ENCODE results near the gene GLMN.
"Not testable (repeated sequence)": the region's sequence is repeated elsewhere in the genome, so short reads cannot be mapped to it uniquely, and the experiment has no call there.

The GLMN gene

DNA sequence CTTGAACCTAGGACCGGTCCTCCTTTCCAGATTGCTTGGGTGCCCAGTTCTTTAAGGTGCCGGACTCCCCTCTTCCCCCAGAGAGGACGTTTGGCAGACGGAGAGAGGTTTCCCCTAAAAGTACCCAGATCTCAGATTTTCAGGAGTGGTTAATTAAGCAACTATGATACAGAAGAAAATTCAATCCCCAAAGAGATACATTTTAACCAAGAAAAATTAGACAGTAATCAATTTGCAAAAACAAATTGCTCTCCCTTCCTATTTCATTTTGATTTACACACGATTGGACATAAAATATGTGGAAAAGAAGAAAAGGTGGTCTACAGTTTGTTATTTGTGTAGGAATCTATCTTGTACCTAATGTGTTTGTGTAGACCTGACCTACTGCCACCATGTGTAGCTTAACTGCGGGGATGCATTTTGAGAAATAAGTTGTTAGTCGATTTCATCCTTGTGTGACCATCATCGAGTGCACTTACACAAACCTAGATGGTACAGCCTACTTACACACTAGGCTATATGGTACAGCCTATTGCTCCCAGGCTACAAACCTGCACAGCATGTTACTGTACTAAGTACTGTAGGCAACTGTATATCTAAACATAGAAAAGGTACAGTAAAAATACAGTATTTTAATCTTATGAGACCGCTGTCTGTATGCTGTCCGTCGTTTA, 827 bp upstream of the GLMN start:
- no peak for DNase-seq (ENCODE audit: low read depth in 1 of 2, low spot score in 1 of 2)

DNA sequence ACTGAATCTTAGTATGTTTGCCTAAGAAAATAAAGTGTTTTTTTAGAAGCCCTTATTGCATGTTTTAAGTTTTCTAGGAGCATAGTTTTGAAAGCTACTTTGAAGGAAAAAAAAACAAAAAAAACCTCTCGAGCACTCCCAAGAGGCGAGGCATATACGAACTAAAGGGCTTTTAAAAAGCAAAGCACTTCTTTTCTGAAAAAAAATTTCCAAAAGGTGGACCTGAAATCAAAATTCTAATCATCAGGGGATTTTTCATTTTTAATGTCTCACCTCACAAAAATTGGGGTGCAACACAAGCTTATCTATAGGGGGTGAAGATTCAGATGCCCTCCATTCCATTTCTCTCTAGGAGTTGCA, 594 bp downstream of the GLMN start:
- DNase-seq (ENCODE audit: low read depth in 1 of 2, low spot score in 1 of 2): no peak

DNA sequence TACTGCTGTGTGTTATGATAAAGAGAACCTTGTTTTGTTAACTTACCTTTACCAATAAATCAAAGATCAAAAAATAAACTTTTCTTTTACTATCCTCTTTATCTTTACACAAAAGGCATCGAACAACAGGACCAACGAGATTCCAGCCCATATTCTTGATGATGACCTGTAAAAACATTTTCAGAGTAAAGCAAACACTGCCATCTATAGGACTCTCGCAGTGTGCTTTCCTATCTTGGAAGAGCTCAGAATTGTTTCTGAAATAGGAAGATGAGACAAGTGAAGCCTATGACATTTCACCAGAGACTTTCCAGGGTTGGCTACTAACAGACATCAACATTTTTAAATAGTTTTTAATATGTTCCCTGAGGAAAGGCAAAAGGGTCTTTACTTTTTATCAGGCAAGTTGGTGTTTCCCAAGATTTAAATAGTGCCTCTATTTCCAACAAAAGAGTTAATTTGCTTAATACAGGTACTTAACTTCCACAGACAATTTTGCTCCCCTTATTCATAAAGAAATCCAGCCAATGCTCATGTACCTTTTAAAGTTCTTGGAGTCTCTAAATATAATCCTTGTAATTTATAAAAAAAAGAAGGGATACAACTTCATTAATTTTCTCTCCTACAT, 7.3 kb downstream of the GLMN start:
- DNase-seq (ENCODE audit: low read depth in 1 of 2, low spot score in 1 of 2): no peak

DNA sequence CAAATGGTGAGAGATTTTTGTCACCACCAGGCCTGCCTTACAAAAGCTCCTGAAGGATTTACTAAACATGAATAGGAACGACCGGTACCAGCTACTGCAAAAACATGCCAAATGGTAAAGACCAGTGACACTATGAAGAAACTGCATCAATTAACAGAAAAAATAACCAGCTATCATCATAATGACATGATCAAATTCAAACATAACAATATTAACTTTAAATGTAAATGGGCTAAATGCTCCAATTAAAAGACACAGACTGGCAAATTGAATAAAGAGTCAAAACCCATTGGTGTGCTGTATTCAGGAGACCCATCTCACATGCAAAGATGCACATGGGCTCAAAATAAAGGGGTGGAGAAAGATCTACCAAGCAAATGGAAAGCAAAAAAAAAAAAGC, 17.4 kb downstream of the GLMN start:
- DNase-seq (ENCODE audit: low read depth in 1 of 2, low spot score in 1 of 2): not testable (repeated sequence)

DNA sequence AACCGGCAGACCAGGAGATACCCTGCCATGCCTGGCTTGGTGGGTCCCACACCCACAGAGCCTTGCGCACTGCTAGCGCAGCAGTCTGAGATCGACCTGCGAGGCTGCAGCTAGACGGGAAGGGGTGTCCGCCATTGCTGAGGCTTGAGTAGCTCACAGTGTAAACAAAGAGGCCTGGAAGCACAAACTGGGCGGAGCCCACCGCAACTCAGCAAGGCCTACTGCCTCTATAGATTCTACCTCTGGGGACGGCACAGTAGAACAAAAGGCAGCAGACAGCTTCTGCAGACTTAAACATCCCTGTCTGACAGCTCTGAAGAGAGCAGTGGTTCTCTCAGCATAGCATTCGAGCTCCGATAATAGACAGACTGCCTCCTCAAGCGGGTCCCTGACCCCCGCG, 19.0 kb downstream of the GLMN start:
- DNase-seq (ENCODE audit: low read depth in 1 of 2, low spot score in 1 of 2): not testable (repeated sequence)

DNA sequence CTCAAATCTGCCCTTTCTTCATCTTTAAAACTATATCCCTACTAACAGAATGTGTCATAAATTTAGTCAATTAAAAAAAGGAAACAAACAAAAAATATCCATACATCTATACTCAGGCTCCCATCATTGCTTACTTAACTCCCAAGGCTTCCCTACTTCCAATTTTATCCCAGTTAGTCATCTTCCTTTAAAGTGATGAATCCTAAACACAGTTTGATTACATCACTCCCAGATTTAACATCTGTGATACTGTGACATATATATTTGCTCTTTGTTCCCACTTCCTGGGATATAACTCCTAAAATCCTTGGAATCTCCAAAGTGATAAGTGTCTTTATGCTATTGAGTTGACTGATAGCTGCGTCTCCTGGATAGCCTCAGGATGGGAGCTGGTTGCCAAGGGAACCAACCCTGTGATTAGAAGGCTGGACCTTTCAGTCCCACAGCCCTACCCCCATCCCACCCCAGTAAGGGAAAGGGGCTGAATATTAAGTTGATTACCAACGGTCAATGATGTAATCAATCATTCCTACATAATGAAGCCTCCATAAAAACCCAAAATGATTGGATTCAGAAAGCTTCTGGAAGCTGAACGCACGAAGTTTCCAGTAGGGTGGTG, 21.6 kb downstream of the GLMN start:
- DNase-seq (ENCODE audit: low read depth in 1 of 2, low spot score in 1 of 2): no peak

DNA sequence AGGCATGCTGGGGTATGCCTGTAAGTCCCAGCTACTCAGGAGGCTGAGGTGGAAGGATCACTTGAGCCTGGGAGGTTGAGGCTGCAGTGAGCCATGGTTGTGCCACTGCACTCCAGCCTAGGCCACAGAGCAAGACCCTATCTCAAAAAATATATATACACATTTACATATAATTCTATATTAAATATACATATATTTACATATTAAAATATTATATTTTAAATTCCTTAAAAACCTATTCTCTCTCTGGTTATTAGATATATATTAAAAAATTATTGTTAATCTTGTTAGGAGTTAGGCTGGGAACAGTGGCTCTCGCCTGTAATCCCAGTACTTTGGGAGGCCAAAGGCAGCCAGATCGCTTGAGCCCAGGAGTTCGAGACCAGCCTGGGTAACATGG, 22.7 kb downstream of the GLMN start:
- DNase-seq (ENCODE audit: low read depth in 1 of 2, low spot score in 1 of 2): no peak

DNA sequence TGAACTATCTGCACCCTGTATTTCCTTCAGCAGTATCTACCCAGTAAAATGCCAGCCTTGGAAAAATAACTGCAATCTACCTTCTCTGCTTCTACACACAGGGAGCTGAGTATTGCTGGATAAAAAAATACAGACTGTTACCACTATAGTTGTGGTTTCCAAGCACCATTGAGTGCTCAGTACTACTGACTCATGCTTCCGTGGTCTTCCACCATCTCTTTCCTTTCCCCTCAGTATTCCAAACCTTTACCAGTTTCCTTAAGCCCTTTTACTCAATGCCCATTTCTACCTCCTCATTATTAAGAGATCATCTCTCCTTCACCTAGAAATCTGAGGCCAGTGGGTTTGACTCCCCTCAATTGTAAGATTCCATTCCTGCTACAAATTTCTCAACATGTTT, 23.8 kb downstream of the GLMN start:
- DNase-seq (ENCODE audit: low read depth in 1 of 2, low spot score in 1 of 2): no peak

DNA sequence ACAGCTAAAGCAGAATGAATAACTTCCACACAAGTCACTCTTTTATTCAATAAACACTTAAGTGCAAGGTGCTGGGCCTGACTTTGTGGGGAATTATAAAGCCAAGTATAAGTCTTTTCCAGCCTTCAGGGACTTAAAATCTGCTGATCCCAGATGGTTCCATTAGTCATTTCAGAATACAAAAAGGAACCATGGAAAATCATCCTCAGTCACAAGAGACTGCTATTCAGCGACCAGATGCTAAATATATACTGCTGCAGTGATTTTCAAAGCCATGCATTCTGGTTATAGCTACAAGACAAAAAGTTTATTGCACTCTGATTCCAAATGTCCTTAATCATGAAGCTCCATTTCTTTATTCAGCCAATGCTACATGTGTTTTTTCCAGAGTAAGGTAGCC, 25.7 kb downstream of the GLMN start:
- no peak for DNase-seq (ENCODE audit: low read depth in 1 of 2, low spot score in 1 of 2)

DNA sequence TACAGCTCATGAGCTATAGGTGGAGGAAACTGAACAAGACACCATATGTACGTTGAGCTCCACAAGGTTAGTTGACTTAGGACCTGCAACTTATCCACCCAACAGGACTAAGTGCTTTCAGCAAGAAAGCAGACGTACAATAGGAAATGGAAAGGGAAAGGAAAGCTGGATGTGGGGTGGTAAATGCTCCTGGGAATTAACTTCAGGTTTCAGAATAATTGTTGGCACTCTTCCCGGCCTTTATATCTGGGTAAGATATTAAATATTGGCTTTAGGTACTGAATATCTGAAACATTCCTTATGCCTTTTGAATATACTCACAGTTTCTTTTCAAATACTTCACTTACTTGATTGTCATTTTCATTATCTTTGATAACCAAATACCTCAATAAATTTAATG, 36.3 kb downstream of the GLMN start:
- DNase-seq (ENCODE audit: low read depth in 1 of 2, low spot score in 1 of 2): no peak

DNA sequence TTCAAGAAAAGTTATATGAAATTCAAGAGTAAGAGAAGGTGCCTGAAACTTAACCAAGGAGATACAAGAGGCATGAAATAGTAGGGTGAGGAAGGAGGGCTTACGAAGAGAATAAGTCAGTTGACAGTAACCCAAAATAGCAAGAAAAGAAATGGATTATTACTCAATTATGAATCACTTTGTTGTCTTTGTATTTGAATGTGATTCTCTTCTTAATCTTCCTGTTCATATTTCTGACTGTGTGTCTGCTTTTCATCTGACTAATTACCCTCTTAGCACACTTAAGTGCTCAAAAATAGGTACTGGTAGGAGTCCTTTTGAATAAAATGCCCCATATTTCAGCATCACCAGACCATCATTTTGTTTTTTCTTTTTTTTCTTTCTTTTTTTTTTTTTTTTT, 39.4 kb downstream of the GLMN start:
- DNase-seq (ENCODE audit: low read depth in 1 of 2, low spot score in 1 of 2): no peak

DNA sequence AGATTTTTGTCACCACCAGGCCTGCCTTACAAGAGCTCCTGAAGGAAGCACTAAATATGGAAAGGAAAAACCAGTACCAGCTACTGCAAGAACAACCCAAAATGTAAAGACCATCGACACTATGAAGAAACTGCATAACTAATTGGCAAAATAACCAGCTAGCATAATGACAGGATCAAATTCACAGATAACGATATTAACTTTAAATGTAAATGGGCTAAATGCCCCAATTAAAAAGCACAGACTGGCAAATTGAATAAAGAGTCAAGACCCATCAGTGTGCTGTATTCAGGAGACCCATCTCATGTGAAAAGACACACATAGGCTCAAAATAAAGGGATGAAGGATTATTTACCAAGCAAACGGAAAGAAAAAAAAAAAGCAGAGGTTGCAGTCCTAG, 44.1 kb downstream of the GLMN start:
- not testable (repeated sequence) for DNase-seq (ENCODE audit: low read depth in 1 of 2, low spot score in 1 of 2)

DNA sequence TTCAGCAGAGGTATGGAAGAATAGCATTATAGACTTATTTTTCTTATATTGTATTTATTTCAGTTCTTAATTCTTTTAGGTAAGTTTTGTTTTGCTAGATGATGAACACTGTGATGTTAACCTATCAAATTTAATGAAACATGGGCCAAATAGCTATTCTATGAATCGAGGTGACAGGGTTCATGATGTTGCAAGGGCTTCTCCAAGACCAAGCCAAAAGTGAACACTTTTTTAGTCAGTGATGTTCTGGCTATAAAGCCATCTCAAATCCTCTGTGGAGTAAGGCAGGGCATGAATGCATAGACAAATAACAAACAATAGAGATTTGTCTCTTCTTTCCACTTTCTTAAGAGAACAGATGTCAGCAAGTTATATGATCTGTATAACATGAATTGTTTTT, 54.4 kb downstream of the GLMN start:
- DNase-seq (ENCODE audit: low read depth in 1 of 2, low spot score in 1 of 2): no peak

DNA sequence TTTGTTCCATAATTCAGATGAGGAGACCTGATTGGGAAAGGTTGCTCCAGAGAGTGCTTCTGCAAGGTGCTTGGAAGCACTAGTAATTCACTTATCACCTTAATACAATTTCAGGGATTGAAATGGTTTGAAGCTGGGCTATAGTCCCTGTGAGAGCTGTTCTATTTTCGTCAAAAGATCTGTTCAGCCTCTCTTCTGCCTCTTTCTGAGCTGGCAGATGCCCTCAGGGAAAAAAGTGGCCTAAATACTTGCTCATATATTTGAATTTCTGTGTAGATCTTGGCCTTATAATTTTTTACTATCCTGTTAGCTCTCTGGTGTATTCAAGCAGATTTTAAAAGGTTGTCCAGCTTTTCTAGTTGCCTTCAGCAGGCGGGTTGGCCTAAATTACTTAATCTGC, 58.8 kb downstream of the GLMN start:
- no peak for DNase-seq (ENCODE audit: low read depth in 1 of 2, low spot score in 1 of 2)

DNA sequence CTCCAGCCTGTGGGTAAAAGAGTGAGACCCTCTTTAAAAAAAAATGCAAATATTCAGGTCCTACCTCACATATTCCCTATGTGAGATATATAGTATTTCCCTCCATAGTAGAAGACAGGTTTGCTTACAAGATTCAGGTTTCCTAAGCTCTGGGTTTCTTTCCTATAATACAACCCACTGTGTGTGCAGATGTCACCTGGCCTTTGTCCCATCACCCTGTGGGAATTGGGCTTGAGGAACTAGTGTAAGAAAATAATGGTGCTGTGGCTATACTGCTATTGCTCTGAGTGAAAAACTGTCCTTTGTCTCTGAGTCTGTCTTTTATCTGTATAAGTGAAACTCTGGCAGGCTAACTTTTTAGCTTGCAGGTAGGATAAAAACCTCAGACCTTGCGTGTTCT, 68.1 kb downstream of the GLMN start:
- DNase-seq (ENCODE audit: low read depth in 1 of 2, low spot score in 1 of 2): no peak

DNA sequence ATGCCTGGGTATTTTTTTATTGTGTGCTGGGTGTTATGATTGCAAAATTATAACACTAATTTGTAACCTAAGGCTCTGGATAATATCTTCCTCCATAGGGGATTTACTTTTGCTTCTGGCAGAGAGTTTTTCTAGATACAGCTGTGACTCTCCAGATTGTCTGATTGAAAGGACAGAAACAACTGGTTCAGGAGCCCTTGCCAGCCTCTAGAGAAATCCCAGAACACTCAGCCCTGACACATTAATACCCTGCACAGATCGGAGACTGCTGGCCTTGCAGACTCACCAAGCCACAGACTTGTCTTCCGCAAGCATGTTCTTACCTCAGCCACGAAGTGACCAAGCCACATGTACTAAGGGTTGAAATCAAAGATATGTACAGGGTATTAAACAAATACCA, 70.4 kb downstream of the GLMN start:
- DNase-seq (ENCODE audit: low read depth in 1 of 2, low spot score in 1 of 2): no peak

DNA sequence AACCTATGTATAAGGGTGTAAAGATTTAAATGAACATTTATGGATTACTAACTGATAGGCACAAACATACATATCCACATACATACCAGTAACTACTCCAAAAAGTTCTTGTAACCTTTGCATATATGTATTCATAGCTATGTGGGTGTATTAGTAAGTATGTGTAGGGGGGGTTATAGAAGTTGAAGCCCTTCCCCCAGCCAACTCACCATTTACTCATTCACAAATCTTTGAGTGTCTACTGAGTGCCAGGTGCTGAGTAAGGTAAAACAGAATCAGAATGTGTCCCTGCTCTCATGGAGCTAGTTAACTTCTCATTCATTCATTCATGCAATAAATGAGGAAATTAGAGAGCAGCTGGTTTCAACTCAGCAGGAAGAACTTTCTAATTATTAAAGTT, 79.8 kb downstream of the GLMN start:
- DNase-seq (ENCODE audit: low read depth in 1 of 2, low spot score in 1 of 2): no peak

DNA sequence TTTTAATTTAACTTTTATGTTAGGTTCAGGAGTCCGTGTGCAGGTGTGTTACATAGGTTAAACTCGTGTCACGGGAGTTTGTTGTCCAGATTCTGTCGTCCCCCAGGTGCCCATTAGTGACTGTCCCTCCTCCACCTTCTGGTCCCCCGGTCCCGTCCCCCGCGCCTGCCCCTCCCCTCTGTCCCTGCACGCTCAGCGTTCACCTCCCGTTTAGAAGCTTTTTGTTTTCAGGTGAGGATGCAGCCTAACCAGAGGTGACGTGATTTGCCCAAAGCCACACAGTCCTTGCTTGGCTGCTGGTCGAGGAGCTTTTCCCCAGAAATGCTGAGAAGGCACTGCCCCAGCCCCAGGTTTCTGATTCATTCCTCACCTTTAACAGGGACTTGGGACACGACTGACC, 80.2 kb downstream of the GLMN start:
- no peak for DNase-seq (ENCODE audit: low read depth in 1 of 2, low spot score in 1 of 2)

DNA sequence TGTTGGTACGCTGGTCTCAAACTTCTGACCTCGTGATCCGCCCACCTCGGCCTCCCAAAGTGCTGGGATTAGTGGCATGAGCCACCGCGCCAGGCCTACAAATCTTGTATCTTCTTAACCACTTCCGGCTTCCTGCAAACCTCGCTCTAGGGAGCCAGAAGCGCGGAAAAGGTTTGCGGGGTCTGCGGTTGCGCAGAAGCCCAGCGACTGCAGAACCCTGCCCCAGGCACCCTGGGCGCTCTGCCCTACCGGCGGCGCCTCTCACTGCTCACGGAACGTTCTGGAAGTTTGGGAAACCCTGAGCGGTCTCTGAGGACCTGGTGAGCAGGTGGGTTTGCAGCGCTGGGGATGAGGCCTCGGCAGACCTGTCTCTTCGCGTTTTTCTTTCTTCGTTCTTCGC, 81.1 kb downstream of the GLMN start, which contains the start of gene C1orf146:
Gene C1orf146, plus strand, starts transcription at position 195 of the 400 bp plus-strand sequence. CDS start 13,506 bp downstream, outside the sequence.
- DNase-seq (ENCODE audit: low read depth in 1 of 2, low spot score in 1 of 2): no peak

DNA sequence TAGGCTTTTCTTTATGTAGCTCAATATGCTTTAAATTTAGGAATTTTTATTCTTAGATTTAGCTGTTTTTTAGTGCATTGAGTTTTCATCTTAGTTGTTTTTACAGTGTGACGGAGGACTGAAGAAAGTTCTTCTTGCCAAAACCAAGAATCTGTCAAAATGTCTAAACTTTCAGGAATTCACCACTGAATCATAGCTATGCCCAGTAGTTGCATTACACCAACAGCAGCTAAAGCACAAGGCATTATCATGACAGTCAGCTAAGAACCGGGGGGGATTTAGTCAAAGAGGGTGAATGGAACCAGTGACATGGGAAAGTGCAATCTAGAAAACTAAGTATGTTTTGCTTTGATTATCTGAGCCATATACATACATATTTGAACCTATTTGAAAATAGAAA, 87.6 kb downstream of the GLMN start:
- DNase-seq (ENCODE audit: low read depth in 1 of 2, low spot score in 1 of 2): no peak

DNA sequence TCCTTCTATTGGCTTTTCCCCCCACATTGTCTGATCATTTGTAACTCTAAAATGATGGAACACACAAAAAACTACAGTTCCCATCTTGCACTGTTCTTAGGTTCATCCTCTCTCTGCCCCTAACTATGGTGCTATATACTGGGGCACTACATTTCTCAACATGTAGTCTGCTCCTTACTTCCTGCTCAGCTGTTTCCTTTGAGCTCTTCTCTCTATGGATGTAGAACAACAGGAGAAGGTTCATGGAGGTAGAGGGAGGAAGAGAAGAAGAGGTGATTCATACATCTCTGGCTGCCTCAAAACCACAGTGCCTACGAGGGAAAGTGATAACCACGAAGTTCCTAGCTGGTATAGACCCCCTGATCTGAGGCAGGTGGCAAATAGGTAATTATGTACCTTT, 88.1 kb downstream of the GLMN start:
- DNase-seq (ENCODE audit: low read depth in 1 of 2, low spot score in 1 of 2): no peak

DNA sequence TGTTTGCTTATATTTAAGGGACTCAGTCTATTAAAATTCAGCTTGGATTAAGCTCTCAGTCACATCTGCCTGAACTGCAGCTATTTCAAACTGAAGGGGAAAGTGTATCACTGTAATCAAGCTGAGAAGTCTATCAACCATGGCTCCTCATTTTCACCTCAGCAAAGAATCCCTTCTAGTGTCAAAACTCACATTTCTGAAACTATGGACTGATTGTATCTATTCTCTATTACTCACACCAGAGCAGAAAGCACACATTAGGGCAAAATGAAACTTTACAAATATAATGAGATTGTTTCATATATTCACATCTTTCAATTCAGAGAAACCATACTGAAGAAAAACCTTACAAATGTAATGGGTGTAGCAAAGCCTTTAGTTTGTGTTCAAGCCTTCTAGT, 95.7 kb downstream of the GLMN start:
- DNase-seq (ENCODE audit: low read depth in 1 of 2, low spot score in 1 of 2): no peak

DNA sequence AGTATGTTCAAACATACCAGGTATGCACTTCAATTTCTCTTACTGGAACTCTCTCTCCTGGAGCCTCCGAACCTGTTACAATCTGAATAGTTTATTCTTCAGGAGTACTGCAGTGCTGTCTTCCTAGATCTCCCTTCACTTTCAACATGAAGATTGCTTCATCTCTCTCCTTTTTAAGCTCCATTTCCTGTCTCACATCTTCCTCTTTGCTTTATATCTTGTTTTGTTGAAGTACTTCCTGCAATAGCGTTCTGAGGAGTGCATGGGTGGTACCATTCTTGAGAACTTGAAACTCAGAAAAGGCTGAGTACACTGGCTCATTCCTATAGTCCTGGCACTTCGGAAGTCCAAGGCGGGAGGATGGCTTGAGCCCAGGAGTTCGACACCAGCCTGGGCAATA, 96.8 kb downstream of the GLMN start:
- DNase-seq (ENCODE audit: low read depth in 1 of 2, low spot score in 1 of 2): no peak

Data from stimulated activated CD4-positive, alpha-beta T cell treated with anti-CD3 and anti-CD28 coated beads, Interleukin-15, amount 100 ng/mL, for 1 hour (primary cell).